ENCODE measurements around the gene USP33. TPM values are rescaled to one million over a fixed set of nuclear protein-coding genes. Genes with fewer than 3 reads are reported as not detected.

USP33 gene
- total and polyA plus RNA-seq, 2 of the 8 experiments (the other 6 are each of a cell fraction or from before 2014, with no cell fraction given), result 20.0 to 55.5 TPM

- Histone ChIP-seq H2BK120ac (replicated peaks; ENCODE audit: low read depth, low read length) (no peak overlapping the region), H3K27me3 (replicated peaks in 1 of 4; ENCODE audit: control insufficient read depth in 3 of 4, extremely low read depth in 1 of 4, insufficient read depth in 3 of 4, low read length in 3 of 4) (no peaks in the 10 kb centered on the region), H3K9ac (replicated peaks in 1 of 4; ENCODE audit: extremely low read depth in 1 of 4, low read depth in 3 of 4, low read length in 3 of 4) (no peak overlapping the region), H3K27ac (ENCODE audit: low read depth, low read length) (no peak overlapping the region), H3K23me2 (ENCODE audit: low read depth, low read length) (no peaks in the 10 kb centered on the region), H3K4me2 (ENCODE audit: insufficient read depth in 1 of 2, low read depth in 2 of 2, low read length in 2 of 2) (no peak overlapping the region), H3K79me2 (ENCODE audit: control insufficient read depth in 1 of 2, insufficient read depth in 2 of 2, low read length in 2 of 2) (no peaks in the 10 kb centered on the region), H2BK15ac (ENCODE audit: low read length) (no peak overlapping the region), H3K18ac (ENCODE audit: extremely low read depth, low read length) (no peak overlapping the region), H2AFZ (ENCODE audit: low read length) (no peak overlapping the region), H2BK5ac (ENCODE audit: low read depth, low read length) (no peak overlapping the region), H2BK20ac (ENCODE audit: low read length) (no peak overlapping the region), H3K79me1 (ENCODE audit: low read depth, low read length) (no peaks in the 10 kb centered on the region), H4K8ac (ENCODE audit: extremely low read depth, insufficient read depth, low read length) (no peak overlapping the region), H3K9me3 (ENCODE audit: insufficient read depth in 2 of 2, low read depth in 1 of 2, low read length in 1 of 2) (no peaks in the 10 kb centered on the region), H2BK12ac (ENCODE audit: low read depth, low read length) (no peak overlapping the region), H3K14ac (ENCODE audit: insufficient read length) (no peak overlapping the region), H4K20me1 (replicated peaks in 1 of 2; ENCODE audit: control insufficient read depth in 1 of 2, insufficient read depth in 2 of 2, low read length in 2 of 2) (no peaks in the 10 kb centered on the region), H4K5ac (ENCODE audit: insufficient read length, low read depth, low read length) (no peak overlapping the region), H3K36me3 (ENCODE audit: control insufficient read depth in 2 of 4, insufficient read depth in 4 of 4, low read length in 3 of 4) (peaks cover 0 to 20% (median 8%) of the 10 kb centered on the region in 4 experiments; a peak in 5 of 8 replicates), H3K23ac (ENCODE audit: insufficient read length) (no peak overlapping the region), H3K4ac (replicated peaks; ENCODE audit: insufficient read length, low read depth, low read length) (no peak overlapping the region), H4K91ac (replicated peaks; ENCODE audit: insufficient read length, low read length) (no peak overlapping the region), H3K4me3 (ENCODE audit: extremely low read depth in 1 of 4, insufficient read depth in 2 of 4, low read depth in 3 of 4, low read length in 4 of 4) (no peak overlapping the region), H3K56ac (replicated peaks; ENCODE audit: insufficient read length, low read depth, low read length) (no peak overlapping the region), H2AK5ac (ENCODE audit: low read depth, low read length) (no peak overlapping the region), H3K4me1 (replicated peaks in 1 of 4; ENCODE audit: control insufficient read depth in 3 of 4, insufficient read depth in 4 of 4, low read length in 3 of 4) (no peaks in the 10 kb centered on the region)
- DNase-seq (ENCODE audit: low read depth in 1 of 2, low spot score in 2 of 2) (no peak), FAIRE-seq (no peak)
- no peak for TF ChIP-seq SP4 (IDR thresholded peaks at IDR 0.05; ENCODE audit: low read length)
- TF ChIP-seq RNF2 (IDR thresholded peaks at IDR 0.05; ENCODE audit: borderline replicate concordance, low read depth, low read length, missing control alignments, poor library complexity, severe bottlenecking), result no peak
- TF ChIP-seq EZH2 (IDR thresholded peaks at IDR 0.05; ENCODE audit: low read depth, low read length, severe bottlenecking), result no peak
- TF ChIP-seq TAF1 (IDR thresholded peaks at IDR 0.05; ENCODE audit: low read depth, low read length), result no peak
- CTCF ChIA-PET (ENCODE audit: partially characterized antibody), result no interaction called here
- 88% methylated on average over 3 of the region's 3 CpGs; no CpG with 5 or more reads in 1 of the 2 experiments for WGBS, 2 experiments (ENCODE audit: extremely low coverage in 1 of 2, insufficient coverage in 1 of 2, insufficient read length in 1 of 2, insufficient replicate concordance in 2 of 2, low coverage in 1 of 2, low lambda C conversion rate in 2 of 2, missing lambda C conversion rate in 1 of 2)
- POLR2A ChIA-PET (ENCODE audit: partially characterized antibody), result no interaction called here
Measured at GRCh38 chr1:77709727-77710126, 49.9 kb downstream of the USP33 start.

Data from H1 (cell line).